Vagina (tissue), 2 donors: ENCODE measurements around the gene CISD3.

Source experiments
- CTCF ChIP-seq, 3 experiments: fragments of 450-650 bp in 2 of 3; fragments of 200-600 bp in 1 of 3; sonication (generic) in 1 of 3; IDR thresholded peaks; one replicate each; pipeline ENCODE4 v1.5.1; 2017 to 2019; ENCODE audit warnings: antibody characterized with exemption in 3 of 3, mild to moderate bottlenecking in 2 of 3, moderate library complexity in 2 of 3
- POLR2A ChIP-seq, 2 donors: fragments of 450-650 bp; IDR thresholded peaks; one replicate each; pipeline ENCODE4 v1.6.1; 2017; ENCODE audit warnings: antibody characterized with exemption in 2 of 2, mild to moderate bottlenecking in 2 of 2, moderate library complexity in 2 of 2
- POLR2AphosphoS5 ChIP-seq, 2 donors: sonication (generic); formaldehyde crosslinking; IDR thresholded peaks; one replicate each; pipeline ENCODE4 v1.9.0; 2017; ENCODE audit warnings: antibody characterized with exemption in 2 of 2, mild to moderate bottlenecking in 2 of 2, low read depth in 1 of 2; ENCODE audit not compliant: insufficient read depth in 1 of 2

- TF ChIP-seq CTCF (IDR thresholded peaks at IDR 0.05) (no peak), POLR2A (IDR thresholded peaks at IDR 0.05) (no peak), POLR2AphosphoS5 (IDR thresholded peaks at IDR 0.05; ENCODE audit: insufficient read depth in 1 of 2, low read depth in 1 of 2) (no peak)
These were observed 47.6 kb downstream of the CISD3 start for GRCh38 chr17:38777641-38778250.
